ENCODE data around the gene PSMB3. TPM values are rescaled to one million over a fixed set of nuclear protein-coding genes. Genes with fewer than 3 reads are reported as not detected.

The PSMB3 gene
- total RNA-seq, 4 donors from 2014 or later, result 128 to 177 (median 145) TPM

DNA sequence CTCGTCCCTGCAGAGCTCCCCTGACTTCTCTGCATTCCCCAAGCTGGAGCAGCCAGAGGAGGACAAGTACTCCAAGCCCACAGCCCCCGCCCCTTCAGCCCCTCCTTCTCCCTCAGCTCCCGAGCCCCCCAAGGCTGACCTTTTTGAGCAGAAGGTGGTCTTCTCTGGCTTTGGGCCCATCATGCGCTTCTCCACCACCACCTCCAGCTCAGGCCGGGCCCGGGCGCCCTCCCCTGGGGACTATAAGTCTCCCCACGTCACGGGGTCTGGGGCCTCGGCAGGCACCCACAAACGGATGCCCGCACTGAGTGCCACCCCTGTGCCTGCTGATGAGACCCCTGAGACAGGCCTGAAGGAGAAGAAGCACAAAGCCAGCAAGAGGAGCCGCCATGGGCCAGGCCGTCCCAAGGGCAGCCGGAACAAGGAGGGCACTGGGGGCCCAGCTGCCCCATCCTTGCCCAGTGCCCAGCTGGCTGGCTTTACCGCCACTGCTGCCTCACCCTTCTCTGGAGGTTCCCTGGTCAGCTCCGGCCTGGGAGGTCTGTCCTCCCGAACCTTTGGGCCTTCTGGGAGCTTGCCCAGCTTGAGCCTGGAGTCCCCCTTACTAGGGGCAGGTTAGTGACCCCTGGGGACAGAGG lies 36.1 kb upstream of the PSMB3 start:
- 33 to 95% methylated on average over 1 to 4 of the region's 18 CpGs for WGBS, 2 donors
- peaks cover 45 to 100% (median 47%) of the 10 kb centered on the region in 3 donors for H3K36me3 ChIP-seq

DNA sequence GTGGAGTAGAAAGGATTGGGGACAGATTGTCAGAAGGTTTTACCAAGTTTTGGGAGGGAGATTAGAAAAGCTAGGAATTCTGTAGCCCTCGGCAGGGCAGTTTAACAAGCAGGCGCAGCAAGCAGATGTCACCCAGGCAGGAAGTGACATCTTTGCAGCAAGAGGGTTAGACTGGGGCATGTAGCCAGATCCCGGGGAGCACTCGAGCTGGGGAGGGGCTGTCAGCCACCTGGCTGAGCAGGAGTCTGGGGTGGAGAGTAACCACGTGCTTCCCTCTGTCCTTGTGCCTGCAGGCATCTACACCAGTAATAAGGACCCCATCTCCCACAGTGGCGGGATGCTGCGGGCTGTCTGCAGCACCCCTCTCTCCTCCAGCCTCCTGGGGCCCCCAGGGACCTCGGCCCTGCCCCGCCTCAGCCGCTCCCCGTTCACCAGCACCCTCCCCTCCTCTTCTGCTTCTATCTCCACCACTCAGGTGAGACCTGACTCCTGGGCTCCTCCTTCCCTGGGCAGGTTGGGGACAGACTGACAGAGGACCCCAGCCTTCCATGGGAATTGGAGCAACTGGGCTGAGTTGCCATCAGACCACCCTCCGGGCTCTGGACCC lies 35.3 kb upstream of the PSMB3 start:
- intact Hi-C loops (cut with DNase I), result no loop called here
- H3K27ac ChIP-seq, result peak overlapping the region in 1 of 4 donors; percentile 60
- H3K9me3 ChIP-seq, result no peaks in the 10 kb centered on the region
- H3K4me1 ChIP-seq, result peaks cover 0 to 24% (median 0%) of the 10 kb centered on the region in 3 donors
- no peak for DNase-seq
- no peak overlapping the region for H3K4me3 ChIP-seq
- 72 to 77% methylated on average over 6 to 7 of the region's 12 CpGs for WGBS, 2 donors
- TF ChIP-seq, protein P1, sequence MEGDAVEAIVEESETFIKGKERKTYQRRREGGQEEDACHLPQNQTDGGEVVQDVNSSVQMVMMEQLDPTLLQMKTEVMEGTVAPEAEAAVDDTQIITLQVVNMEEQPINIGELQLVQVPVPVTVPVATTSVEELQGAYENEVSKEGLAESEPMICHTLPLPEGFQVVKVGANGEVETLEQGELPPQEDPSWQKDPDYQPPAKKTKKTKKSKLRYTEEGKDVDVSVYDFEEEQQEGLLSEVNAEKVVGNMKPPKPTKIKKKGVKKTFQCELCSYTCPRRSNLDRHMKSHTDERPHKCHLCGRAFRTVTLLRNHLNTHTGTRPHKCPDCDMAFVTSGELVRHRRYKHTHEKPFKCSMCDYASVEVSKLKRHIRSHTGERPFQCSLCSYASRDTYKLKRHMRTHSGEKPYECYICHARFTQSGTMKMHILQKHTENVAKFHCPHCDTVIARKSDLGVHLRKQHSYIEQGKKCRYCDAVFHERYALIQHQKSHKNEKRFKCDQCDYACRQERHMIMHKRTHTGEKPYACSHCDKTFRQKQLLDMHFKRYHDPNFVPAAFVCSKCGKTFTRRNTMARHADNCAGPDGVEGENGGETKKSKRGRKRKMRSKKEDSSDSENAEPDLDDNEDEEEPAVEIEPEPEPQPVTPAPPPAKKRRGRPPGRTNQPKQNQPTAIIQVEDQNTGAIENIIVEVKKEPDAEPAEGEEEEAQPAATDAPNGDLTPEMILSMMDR (IDR thresholded peaks at IDR 0.05), result no peak
- H3K27me3 ChIP-seq, result no peaks in the 10 kb centered on the region
- peaks cover 44 to 100% (median 48%) of the 10 kb centered on the region in 3 donors for H3K36me3 ChIP-seq

More for the DNA sequence above, 36.1 kb upstream of the PSMB3 start:
- DNase-seq, result no peak
- Histone ChIP-seq H3K27ac (no peak overlapping the region), H3K9me3 (no peaks in the 10 kb centered on the region), H3K4me1 (peaks cover 0 to 24% (median 0%) of the 10 kb centered on the region in 3 donors), H3K27me3 (no peaks in the 10 kb centered on the region), H3K4me3 (no peak overlapping the region)
- no peak for TF ChIP-seq POLR2A (IDR thresholded peaks at IDR 0.05)
- TF ChIP-seq, protein P1 (IDR thresholded peaks at IDR 0.05), result no peak
- intact Hi-C loops (cut with DNase I), result no loop called here

DNA sequence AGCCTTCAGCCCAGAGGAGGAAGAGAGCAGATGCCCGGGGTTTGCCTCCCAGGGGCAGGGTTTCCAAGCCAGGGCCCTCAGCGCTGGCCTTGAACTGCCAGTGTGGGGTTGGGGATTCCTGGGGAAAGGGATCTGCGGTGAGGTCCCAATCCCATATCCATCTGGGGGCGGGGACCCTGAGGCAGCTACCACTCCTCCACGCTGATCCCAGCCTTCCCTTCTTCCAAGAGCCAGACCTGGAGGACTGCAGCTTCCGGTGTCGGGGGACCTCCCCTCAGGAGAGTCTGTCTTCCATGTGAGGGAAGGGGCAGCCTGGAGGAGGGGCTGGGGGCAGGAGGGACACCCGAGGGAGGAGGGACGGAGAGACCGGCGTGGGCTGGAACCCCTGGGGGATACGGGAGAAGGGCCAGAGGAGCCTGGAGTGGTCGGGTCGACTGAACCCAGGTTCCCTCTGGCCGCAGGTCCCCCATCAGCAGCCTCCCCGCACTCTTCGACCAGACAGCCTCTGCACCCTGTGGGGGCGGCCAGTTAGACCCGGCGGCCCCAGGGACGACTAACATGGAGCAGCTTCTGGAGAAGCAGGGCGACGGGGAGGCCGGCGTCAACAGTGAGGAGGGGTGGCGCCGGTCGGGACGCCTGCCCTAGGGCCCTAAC lies 33.1 kb upstream of the PSMB3 start:
- H3K9me3 ChIP-seq, result no peaks in the 10 kb centered on the region
- no peak for DNase-seq
- H3K4me3 ChIP-seq, result no peak overlapping the region
- peak overlapping the region in 2 of 4 donors; percentile 22 to 60 for H3K27ac ChIP-seq
- H3K36me3 ChIP-seq, result peaks cover 36 to 100% (median 45%) of the 10 kb centered on the region in 3 donors
- TF ChIP-seq, protein P1 (IDR thresholded peaks at IDR 0.05), result no peak
- TF ChIP-seq POLR2A (IDR thresholded peaks at IDR 0.05), result no peak
- WGBS, 2 donors, result 88 to 90% methylated on average over 4 to 12 of the region's 29 CpGs
- H3K27me3 ChIP-seq, result no peaks in the 10 kb centered on the region
- H3K4me1 ChIP-seq, result peaks cover 0 to 31% (median 0%) of the 10 kb centered on the region in 3 donors
- intact Hi-C loops (cut with DNase I), result no loop called here

DNA sequence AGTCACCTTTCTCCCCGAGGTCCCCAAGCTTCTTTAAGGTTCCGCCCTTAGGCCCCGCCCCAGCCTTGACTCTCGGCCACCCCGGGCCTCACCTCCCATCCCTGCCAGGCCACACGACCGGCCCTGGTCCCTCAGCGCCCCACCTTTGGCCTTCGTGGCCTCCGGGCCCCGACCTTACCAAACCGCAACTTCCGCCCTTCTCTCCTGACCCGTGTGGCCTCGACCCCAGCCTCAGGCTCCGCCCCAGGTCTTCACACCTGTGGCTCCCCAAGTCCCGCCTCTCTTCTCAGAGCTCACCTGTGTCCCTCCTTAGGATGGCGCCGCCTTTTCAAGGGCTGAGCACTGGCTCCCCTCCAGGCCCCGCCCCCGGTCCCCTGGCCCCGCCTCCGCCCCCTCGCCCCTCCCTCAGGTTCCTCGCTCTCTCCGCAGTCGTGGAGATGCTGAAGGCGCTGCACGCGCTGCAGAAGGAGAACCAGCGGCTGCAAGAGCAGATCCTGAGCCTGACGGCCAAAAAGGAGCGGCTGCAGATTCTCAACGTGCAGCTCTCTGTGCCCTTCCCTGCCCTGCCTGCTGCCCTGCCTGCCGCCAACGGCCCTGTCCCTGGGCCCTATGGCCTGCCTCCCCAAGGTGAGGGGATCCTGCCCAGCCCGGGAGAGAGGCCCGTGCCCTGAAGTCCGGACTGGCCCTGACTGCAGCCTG lies 32.4 kb upstream of the PSMB3 start:
- WGBS, 2 donors, result 74 to 75% methylated on average over 20 to 28 of the region's 39 CpGs
- H3K27ac ChIP-seq, result no peak overlapping the region
- H3K9me3 ChIP-seq, result no peaks in the 10 kb centered on the region
- peaks cover 34 to 100% (median 45%) of the 10 kb centered on the region in 3 donors for H3K36me3 ChIP-seq
- TF ChIP-seq, protein P1 (IDR thresholded peaks at IDR 0.05), result no peak
- TF ChIP-seq POLR2A (IDR thresholded peaks at IDR 0.05), result no peak
- no peaks in the 10 kb centered on the region for H3K27me3 ChIP-seq
- no peak overlapping the region for H3K4me3 ChIP-seq
- intact Hi-C loops (cut with DNase I), result no loop called here
- no peak for DNase-seq
- peaks cover 0 to 38% (median 0%) of the 10 kb centered on the region in 3 donors for H3K4me1 ChIP-seq

Measured in esophagus squamous epithelium (tissue), 5 donors.